Stimulated activated CD4-positive, alpha-beta T cell treated with anti-CD3 and anti-CD28 coated beads, Interleukin-1b, Interleukin-23, amount 100 ng/mL, for 48 hours (primary cell): ENCODE measurements around the gene CHST13.

ENCODE experiments used
- DNase-seq: peaks from one replicate; pipeline ENCODE4 v3.0.0-alpha.2; 2020

Gene CHST13, protein sequence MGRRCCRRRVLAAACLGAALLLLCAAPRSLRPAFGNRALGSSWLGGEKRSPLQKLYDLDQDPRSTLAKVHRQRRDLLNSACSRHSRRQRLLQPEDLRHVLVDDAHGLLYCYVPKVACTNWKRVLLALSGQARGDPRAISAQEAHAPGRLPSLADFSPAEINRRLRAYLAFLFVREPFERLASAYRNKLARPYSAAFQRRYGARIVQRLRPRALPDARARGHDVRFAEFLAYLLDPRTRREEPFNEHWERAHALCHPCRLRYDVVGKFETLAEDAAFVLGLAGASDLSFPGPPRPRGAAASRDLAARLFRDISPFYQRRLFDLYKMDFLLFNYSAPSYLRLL

DNA sequence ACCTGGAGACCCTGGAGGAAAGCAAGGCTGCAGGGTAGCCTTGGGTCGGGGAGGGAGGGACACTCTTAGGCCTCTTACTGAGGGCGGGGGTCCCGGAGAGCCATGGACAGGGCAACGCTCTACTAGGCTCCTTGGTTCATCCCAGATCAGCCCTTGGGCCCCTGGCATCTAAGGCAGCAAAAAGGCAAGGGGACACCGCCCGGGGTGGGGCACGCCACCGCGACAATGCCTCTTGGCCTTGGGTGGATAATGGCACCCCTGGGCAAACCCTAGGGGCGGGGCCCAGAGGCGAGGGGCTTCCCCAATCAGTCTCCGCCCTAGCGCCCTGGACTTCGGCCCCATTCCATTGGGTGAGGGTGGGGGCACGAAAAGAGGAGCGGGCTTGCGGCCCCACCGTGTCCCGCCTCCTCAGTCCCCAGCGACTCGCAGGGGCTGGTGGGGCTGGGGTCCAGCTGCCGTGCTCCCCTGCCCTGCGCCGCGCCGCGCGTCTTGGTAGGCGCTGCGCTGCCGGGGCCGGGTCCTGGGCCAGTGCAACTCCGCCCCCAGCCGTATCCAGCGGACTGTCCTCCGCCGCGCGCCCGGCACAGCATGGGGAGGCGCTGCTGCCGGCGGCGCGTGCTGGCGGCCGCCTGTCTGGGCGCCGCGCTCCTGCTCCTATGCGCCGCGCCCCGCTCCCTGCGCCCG is at the start of gene CHST13:
Gene CHST13 (plus strand): TSS at position 411 of the 684 bp plus-strand sequence. CDS start 178 bp downstream, at position 589.
- no peak for DNase-seq

DNA sequence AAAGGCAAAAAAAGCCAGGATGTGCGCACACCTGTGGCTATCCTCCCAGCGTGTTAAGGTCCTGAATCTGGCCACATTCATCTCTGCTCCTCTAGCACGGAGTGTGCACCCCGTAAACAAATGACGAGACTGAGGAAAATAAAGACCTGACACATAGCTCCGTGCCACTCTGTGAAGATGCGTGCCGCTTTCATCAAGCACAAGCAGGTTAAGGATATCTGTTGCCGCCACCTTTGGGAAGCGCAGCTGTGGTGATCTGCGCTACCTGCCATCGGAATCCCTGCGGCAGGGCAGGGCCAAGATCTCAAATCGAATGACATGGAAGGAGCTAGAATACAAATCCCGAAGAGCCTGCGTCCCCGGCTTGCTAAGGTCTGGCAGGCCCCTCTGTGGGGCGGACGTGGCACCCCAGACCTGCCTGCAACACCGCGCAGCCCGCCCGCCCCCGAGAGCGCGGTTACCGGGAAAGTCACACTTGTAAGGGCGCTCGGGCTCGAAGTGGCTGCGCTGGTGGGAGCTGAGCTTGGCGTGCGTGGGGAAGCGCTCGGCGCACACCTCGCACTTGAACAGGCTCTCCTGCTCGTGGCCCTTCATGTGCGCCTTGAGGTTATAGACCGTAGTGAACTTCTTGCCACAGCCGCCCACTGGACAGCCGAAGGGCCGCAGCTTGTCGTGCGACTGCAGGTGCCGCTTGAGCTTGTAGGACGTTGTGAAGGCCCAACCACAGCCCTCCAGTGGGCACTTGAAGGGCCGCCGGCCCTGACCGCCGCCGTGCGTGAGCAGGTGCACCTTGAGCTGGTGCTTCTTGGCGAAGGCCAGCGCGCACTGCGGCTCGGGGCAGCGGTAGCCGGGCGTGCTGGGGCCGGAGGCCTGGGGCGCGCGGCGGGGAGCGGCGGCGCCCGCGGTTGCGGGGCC is 49.2 kb upstream of the CHST13 start:
- peak; percentile 26 for DNase-seq

DNA sequence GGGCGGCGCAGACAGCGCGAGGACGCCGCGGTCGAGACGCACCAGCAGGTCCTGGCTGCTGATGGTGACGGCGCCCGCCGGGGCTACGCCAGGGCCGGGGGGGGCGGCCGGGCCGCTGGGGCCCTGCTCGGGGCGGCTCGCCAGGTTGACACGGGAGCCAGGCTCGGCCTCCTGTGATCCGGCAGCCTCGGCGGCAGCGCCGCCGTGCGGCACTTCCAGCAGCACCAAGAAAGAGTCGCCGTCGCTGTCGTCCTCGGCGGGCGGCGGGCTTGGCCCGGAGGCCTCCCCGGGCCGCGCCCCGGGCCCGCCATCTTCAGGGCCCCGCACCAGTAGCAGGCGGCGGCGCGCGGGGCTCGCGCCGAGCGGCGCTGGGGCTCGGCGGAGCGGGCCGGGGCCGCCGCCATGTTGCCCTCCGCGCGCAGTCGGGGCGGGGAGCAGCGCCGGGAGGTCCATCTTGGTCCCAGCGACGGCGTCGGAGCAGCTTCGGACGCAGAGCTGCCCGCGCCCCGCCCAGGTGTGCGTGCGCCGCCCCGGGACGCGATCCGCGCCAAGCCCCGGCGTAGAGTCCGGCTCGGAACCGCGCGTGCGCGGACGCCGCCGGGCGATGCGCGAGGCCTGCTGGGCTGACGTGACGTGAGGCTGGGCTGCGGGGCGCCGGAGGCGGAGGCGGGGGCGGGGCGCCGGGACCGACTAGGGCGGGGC is 48.4 kb upstream of the CHST13 start, which contains the start of gene ZXDC:
Gene ZXDC (minus strand): TSS at position 479 of the 702 bp plus-strand sequence. CDS start 26 bp downstream, at position 453.
- DNase-seq = peak; percentile 93

DNA sequence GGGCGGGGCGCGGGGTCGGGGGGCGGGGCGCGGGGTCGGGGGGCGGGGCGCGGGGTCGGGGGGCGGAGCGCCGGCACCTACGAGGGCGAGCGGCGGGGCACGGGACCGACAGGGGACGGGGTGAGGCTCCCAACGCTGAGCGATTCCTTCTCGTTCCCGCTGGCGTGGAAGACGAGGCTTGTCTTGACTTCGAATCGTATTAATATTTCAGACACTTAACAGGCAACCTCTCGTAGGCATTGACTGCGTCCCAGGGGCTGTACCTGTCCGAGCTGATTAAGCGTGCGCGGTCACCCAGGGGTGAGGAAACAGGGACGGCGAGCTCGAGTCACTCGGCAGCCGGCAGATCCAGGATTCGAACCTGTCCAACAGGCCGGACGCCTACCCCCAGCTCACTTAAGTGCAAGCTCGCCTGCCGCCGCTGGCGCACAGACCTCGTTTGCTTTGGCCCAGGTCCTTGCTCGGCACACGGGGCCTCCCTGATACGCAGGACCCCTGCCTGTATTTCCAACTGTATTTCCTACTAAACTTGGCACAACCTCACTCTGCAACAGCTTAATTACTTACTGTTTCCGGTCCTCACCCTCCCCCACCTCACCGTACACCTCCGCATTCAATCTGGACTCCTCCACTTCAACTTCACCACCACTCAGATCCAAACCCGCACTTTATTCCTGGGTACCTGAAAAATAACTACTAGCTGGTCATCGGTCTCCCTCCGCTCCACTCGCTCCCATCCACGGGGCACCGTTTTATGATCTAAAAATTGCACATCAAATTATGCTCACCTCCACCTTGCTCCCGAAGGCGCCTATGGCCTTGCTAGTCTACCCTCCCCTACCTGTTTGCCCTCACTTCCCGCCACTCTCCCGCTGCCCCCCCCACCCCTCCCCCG is 47.5 kb upstream of the CHST13 start:
- no peak for DNase-seq

DNA sequence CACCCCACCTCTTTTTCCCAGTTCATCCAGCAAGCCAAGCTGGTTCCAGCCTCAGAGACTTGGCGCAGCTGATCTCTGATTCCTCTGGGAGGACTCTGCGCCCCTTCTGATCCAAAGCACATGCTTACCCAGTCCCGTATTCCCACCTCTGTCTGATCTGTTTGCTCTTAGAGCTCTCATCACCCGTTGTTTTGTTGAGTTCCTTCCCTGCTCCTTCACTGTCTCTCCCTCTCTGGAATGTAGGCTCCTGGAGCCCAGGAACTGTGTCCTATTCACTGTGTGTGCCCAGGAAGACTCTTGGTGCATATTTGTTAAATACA is 46.9 kb upstream of the CHST13 start:
- no peak for DNase-seq

DNA sequence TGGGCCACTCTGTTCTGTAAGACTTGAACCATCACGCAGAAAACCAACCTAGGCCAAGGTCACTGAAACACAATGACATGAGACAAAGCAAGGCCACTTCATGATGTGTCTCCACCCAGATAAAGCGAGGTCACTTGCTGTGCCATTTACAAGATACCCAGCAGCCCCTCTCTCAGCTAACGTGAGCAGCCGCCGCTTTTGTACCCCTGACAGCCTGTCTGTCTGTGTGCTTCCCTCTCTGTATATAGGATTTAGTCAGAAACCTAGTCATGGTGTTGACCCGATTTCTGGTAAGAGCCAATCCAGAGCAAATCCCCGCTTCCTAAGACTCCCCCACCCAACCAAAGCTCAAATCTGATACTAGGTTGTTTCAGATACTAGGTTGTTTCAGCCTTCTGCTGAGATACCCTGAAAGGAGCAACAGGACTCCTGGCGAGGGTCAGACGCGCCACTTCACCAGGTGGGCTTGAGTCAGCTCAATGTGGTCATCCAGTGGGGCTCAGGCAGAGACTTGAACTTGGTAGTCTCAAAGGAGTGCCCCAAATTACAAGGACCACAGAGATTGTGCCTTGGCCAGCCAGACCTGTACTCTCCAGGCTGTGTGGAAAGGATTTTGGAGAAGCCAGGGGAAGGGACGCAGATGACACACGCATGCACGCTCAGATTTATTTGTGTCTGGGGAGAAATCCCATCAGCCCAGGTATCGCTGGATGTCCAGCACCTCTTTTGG is 45.2 kb upstream of the CHST13 start:
- DNase-seq = no peak

DNA sequence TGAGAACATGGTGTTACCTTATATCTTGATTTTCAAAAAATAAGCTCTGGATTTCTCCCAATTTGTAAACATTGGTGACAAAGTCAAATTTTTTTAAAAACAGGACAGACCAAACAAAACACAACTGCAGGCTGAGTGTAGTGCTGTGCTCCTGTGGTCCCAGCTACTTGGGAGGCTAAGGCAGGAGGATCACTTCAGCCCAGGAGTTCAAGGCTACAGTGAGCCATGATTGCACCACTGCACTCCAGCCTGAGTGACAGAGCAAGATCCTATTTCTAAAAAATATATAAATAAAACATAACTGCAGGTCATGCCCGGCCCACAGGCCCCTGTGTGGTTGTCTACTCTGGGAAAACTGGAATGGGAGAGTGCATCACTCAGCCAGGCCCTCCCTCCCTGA is 44.3 kb upstream of the CHST13 start:
- DNase-seq = no peak

DNA sequence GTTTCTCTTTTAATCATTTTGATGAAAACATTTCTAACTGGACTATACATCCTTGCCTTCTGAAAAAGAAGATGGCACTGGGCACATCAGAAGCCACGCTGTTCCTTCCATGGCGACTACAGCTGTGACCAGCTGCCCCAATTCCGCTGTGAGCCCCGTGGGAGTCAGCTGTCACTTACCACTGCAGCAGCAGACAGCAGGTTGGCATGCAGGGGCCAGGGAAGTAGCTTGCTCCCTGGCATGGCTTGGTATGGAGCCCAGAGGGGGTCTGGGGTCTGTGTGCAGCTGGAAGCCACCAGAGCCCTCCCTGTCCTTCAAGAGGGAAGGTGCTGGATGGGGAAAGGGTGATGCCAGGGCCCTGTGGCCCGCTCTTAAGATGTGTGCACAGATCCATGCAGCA is 43.7 kb upstream of the CHST13 start:
- no peak for DNase-seq

DNA sequence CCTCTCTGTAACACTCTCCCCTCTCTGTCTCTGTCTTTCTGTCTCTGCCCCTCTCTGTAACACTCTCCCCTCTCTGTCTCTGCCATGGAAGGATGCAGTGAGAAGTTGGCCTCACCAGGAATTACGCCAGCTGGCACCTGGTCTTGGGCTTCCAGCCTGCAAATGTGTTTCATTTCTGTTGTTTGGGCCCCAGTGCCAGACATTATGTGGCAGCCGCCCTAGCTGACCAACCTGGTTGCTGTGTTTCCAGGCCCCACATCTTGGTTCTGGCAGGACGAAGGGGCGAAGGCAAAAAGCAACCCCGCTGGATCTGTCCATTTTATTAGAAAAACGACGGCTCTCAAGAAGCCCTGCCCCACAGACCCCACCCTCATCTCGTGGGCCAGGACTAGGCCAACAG is 43.1 kb upstream of the CHST13 start:
- DNase-seq = no peak

DNA sequence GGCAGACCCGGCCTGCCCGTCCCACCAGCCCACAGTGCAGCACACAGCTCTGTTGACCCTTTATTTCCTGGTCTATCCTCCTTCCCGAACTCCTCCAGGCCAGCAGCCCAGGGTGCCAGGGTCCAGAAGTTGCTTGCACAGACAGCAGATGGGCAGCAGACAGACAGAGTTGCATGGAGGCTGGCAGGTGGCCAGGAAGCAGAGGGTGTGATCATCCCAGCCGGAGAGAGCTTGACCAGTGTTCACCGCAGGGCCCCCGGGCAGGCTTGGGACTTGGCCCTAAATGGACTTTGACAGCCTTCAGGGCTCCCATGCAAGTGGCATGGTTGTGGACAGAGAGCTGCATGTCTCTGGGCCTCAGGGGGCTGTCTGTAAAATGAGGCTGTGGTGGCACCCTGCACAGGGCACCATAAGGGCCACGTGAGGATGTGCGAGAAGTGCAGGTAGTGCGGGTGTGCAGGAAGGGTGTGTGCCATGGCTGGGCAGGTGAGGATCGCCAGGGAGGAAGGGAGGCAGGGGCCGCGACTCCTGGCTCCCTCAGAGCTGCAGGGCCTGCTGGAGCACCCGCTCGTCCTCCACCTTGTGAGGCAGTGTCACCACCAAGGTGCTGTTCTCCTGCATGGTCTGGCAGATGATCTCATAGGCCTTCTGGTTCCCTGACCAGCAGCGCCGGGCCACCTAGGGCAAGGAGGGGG is 42.0 kb upstream of the CHST13 start:
- no peak for DNase-seq

DNA sequence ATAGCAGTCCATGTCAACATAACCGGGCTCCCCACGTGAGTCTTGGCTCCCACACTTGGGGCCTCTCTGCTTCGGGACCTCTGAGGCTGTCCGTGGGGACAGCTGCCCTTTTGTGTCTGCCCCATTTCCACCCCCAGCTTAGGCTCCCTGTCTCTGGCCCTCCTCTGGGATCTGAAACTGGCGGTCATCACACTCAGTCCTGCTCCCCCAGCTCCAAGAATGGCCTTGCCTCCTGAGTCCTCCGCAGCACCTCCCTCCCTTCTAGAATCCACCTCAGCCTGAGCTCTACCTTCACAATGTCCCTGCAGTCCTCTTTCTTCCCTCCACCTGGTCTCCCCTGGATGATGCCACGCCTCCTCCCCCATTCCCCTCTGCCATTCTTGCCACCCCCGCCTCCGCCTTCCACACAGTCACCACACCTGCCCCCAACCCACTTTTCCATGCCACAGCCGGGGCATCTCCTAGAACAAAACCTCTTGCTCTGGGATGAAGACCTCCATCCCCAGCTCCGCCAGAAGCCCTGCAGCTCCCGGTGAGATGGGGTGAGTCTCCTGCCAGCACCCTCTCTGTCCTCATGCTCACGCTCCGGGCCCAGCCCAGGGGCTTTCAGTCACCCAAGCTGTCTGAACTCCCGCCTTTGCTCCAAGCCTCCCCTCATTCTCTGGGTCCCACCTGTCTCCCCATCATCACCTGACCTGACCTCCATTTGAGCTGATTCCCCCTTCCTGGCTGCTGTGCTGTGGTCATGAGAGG is 41.3 kb upstream of the CHST13 start:
- no peak for DNase-seq

DNA sequence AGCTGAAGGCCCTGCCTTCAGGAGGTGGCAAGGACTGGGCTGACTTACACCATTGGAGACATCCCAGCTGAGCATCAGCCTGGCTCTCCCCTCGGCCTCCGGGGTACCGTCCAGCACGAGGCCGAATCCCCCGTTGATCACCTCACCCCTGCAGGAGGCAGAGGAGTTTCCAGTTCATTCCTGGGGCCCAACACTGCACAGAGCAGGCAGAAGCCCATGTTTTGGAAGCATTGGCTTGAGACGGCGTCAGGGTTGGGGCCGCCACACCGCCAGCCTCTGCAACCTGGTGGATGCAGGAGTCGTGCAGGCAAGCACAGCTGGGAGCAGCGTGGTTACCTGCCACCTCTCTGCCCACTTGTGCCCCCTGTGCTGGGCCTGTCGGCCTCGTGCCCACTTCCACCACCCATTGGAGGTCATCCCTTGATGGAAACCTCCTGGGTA is 40.6 kb upstream of the CHST13 start:
- DNase-seq = no peak

DNA sequence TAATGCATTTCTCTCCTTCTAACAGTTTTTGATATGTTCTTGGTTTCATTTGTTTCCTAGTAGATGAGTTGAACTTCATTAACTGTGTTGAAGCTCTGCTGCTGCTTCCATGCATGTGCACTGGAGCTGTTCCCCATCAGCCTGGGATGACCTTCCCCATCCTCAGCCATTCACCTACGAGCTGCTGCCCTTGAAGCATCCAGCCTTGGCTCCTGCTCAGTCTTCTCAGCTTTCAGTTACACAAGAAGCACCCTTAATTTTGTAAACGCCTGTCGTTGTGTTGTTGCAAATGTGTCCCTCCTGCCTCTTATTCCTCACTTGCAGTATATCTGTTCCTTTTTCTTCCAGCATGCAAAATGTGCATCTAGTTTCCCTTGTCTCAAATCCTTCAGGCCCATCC is 39.8 kb upstream of the CHST13 start:
- no peak for DNase-seq

DNA sequence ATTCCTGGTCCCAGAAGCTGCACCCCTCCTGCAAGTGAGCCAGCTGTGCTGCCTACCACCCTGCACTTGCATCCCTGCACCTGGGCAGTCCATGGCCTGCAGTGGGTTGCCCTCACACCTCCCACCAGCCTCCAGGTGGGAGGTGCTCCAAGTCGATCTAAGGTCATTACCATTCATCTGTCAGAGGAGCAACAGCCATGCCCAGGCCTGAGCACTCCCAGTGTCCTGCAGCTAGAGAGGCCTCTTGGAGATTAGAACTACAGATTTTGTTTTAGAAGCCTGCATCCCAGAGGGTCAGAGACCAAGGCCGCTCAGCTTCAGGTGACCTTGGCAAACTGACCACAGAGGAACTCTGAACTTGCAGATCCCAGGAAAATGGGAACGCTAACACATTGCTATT is 39.3 kb upstream of the CHST13 start:
- no peak for DNase-seq

DNA sequence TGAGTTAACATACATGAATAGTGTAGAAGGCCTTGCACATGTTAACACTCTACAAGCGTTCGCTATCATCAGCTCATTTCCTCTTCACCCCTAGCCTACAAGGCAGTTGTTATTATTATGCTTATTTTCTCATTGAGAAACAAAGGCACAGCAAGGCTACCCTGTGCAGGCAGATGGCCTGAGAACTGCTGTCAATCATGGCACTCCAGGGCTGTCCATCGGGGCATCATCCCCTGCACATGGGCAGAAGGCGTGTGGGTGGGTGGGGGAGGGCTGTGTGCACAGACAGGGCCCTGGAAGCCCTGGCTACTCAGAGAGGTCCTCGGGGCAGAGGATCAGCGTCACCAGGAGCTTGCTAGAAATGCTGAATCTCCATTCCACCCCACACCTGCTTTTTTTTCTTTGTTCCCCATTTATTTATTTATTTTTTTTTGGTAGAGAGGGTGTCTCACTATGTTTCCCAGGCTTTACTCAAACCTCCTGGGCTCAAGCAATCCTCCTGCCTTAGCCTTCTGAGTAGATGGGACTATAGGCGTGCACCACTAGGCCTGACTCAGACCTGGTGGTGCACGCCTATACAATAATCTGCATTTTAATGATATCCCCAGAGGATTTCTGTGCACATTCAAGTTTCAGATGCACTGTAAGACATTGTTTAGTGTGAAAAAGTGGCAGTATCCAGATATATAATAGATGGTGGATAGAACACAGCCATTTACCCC is 38.6 kb upstream of the CHST13 start:
- no peak for DNase-seq

DNA sequence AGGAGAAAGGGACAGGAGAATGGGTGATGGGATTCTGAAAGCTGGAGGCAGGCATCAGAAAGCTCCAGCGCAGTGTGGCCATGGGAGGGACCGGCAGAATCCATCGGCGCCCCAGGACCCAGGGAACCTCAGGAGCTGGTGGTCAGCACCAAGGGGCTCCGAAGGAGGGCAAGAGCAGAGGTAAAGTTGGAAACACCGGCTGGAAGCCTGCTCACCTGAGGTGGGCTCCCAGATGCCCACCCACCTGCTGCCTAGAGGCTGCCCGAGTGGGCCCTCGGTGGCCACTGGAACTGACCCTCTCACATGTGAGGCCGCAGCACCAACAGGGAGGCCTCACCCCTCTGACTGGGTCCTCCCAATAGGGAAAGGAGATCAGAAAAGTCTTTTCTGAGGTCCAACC is 38.0 kb upstream of the CHST13 start:
- no peak for DNase-seq

DNA sequence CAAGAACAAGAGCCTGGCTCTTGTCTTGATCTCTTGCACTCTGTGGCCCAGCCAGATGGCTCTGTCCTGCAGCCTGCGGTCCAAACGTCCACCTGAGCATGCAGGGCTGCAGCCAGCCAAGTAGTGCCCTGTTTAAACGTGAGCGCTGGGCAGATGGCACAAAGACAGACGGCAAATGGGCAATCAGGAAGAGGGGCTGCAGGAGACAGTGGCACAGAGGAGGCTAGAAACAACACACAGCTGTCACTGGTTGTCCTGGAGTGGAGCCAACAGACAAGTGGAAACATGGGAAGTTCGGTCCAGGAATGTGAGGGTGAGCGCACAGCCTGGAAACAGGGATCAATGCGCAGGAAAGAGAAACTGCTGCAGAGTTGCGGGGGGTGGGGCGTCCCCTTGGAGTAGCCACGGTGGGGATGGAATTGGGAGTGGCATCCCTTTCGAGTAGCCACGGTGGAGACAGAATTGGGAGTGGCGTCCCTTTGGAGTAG is 37.6 kb upstream of the CHST13 start:
- DNase-seq = no peak

DNA sequence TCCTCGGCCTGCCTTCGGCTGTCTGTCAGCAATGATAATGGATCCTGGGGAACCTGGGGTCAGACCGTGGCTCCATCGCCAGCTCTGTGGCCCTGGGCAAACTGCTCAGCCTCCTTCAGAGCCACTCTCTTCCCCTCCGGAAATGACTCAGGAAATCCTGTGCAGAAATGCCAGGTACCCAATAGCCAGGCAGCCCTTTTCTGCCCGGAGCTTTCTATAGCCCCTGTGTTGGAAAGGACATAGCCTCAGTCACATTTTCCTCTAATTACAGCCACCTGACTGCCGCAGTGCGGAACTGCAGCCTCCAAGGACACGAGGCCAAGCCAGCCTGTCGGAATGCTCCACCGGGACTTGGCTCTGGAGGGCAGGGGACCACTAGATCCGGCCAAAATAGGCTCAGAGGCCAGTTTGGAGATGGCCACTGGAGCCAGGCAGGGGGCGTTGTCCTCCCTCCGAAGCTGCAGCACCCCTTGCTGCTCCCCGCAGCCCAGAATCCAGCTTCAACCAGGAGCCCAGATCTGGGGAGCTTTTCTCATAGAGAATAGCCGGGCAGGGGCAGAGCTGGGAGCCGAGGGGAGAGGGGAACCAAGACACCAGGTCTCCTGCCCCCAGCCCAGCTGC is 36.7 kb upstream of the CHST13 start:
- no peak for DNase-seq
